Panc1 (cell line): ENCODE data around the gene TMED6. TPM values are rescaled to one million over a fixed set of nuclear protein-coding genes. Genes with fewer than 3 reads are reported as not detected.
A peak's percentile ranks its signal among the peaks of the same experiment; 100 is the strongest.

Experiments used
- ATAC-seq: fragments of 200-7000 bp; cut with Tn5 transposase; 2 replicates; pipeline ENCODE4 v1.9.1; 2020; ENCODE audit warnings: mild to moderate bottlenecking, moderate library complexity
- BruUV-seq: library from RNA; stranded (reverse); fragments of 400-500 nt; replicated peaks from 2 replicates; lab custom pipeline; 2021; lab: Mats Ljungman, UMichigan
- CTCF ChIA-PET: fragments of 300-600 bp; sonication (Branson Sonifier 250); formaldehyde crosslinking; loops from one replicate; lab custom pipeline; 2022; ENCODE audit warnings: antibody characterized with exemption; lab: Charles Lee
- POLR2A ChIA-PET: fragments of 300-600 bp; sonication (Branson Sonifier 250); formaldehyde crosslinking; loops from one replicate; lab custom pipeline; 2022; ENCODE audit warnings: antibody characterized with exemption; lab: Charles Lee
- DNase-seq: peaks from one replicate; pipeline ENCODE4 v3.0.0-alpha.2; 2010; ENCODE audit warnings: low read depth, low spot score
- H3K27ac ChIP-seq: 2 replicates; pipeline ENCODE4 v1.5.1; 2011; ENCODE audit warnings: mild to moderate bottlenecking, low read length, inconsistent platforms
- H3K27me3 ChIP-seq: fragments of 200-500 bp; sonication (Bioruptor generic); 2 replicates; pipeline ENCODE4 v1.6.0; 2014; ENCODE audit warnings: low read length, inconsistent platforms; ENCODE audit not compliant: control insufficient read depth, insufficient read depth
- H3K36me3 ChIP-seq: fragments of 200-500 bp; sonication (Bioruptor generic); 2 replicates; pipeline ENCODE4 v1.5.1; 2014; ENCODE audit warnings: inconsistent platforms, mild to moderate bottlenecking, low read length, moderate library complexity; ENCODE audit not compliant: control insufficient read depth, insufficient read depth
- H3K4me1 ChIP-seq: 2 replicates; pipeline ENCODE4 v1.5.1; 2011; ENCODE audit warnings: inconsistent platforms, mild to moderate bottlenecking, low read length, moderate library complexity; ENCODE audit not compliant: control insufficient read depth, insufficient read depth
- H3K4me3 ChIP-seq, 2 experiments: 2 replicates each; pipeline ENCODE4 v1.5.1; 2011 to 2012; ENCODE audit warnings: low read depth in 2 of 2, low read length in 2 of 2, mild to moderate bottlenecking in 2 of 2, inconsistent platforms in 1 of 2, moderate library complexity in 1 of 2
- H3K9me3 ChIP-seq: fragments of 200-500 bp; sonication (Bioruptor generic); 2 replicates; pipeline ENCODE4 v1.5.1; 2014; ENCODE audit warnings: low read depth, mild to moderate bottlenecking, inconsistent platforms, low read length, moderate library complexity; ENCODE audit not compliant: control insufficient read depth, insufficient read depth
- POLR2AphosphoS5 ChIP-seq: IDR thresholded peaks from 2 replicates; pipeline ENCODE4 v1.6.1; 2012; ENCODE audit warnings: mild to moderate bottlenecking, low read depth, low read length, moderate library complexity
- SIN3A ChIP-seq: IDR thresholded peaks from 2 replicates; pipeline ENCODE4 v1.6.1; 2012; ENCODE audit warnings: low read depth, mild to moderate bottlenecking, low read length, moderate library complexity, borderline replicate concordance; ENCODE audit not compliant: insufficient read depth
- TCF7L2 ChIP-seq: IDR thresholded peaks from 2 replicates; pipeline ENCODE4 v1.6.1; 2011; ENCODE audit warnings: mild to moderate bottlenecking, low read depth, low read length, inconsistent platforms
- in situ Hi-C: cut with HindIII; loops from 2 replicates; pipeline ENCODE4 v1.10.0; 2016; ENCODE audit warnings: low sequenced_read_pairs, low pct_unique_long_range_greater_than_20kb
- intact Hi-C: fragments of 100-400 bp; cut with micrococcal nuclease; formaldehyde crosslinking; loops from one replicate; pipeline ENCODE4 v1.10.0; 2022; ENCODE audit not compliant: unreplicated experiment
- total RNA-seq: library from RNA; stranded (reverse); gene quantifications from one replicate; pipeline ENCODE4 v1.2.1, GENCODE V29; 2021; ENCODE audit not compliant: unreplicated experiment
- TF ChIP-seq, protein P1 (sequence below): fragments of 450-650 bp; IDR thresholded peaks from 2 replicates; pipeline ENCODE4 v1.5.1; 2017; ENCODE audit warnings: mild to moderate bottlenecking
- TF ChIP-seq, protein P2 (sequence below), 2 experiments: IDR thresholded peaks; 2 replicates each; pipeline ENCODE4 v1.6.1; 2011 to 2012; ENCODE audit warnings: low read depth in 2 of 2, control low read depth in 1 of 2, low read length in 1 of 2, mild to moderate bottlenecking in 1 of 2, moderate library complexity in 1 of 2; ENCODE audit not compliant: insufficient read depth in 1 of 2

The TMED6 gene
- total RNA-seq, 1 experiment from 2014 or later, result 0.36 TPM

DNA sequence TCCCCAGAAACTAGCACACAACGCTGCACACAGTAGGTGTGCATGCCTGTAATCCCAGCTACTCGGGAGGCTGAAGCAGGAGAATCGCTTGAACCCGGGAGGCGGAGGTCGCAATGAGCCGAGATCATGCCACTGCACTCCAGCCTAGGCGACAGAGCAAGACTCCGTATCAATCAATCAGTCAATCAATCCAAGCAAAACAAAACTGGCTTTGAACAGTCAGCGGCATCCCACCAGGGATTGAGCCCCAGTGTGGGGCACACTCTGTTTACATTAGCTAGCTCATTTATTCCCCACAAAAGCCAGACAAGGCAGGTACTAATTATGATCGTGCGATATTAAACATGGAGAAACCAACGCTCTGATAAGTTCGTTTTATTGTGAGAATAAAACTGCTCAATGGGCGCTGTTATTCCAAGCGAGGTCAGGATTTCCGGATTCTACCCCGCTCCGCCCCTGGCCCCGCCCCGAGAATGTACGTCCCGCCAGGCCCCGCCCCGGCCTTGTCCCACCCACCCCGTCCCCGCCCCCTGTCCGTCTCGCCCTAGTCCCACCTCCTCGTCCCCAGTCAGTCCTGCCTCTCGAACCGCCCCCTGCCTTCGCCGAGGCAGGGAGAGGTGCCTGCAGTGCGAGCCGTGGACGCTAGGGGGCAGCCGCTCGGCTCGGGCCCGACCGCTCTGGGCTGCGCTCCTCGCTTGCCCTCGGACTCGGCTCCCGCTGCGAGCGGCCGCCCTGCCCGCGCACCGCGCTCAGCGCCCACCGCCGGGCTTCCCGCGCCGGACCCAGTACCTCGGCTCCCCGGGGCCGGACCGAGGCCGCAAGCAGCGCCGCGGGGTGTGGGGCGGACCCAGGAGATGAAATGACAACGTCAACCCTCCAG lies 40.7 kb downstream of the TMED6 start, which contains the start of gene VPS4A:
Gene VPS4A, plus strand, starts transcription at position 698 of the 880 bp plus-strand sequence. Its CDS starts 162 bp downstream, at position 860.
- TF ChIP-seq, protein P1, sequence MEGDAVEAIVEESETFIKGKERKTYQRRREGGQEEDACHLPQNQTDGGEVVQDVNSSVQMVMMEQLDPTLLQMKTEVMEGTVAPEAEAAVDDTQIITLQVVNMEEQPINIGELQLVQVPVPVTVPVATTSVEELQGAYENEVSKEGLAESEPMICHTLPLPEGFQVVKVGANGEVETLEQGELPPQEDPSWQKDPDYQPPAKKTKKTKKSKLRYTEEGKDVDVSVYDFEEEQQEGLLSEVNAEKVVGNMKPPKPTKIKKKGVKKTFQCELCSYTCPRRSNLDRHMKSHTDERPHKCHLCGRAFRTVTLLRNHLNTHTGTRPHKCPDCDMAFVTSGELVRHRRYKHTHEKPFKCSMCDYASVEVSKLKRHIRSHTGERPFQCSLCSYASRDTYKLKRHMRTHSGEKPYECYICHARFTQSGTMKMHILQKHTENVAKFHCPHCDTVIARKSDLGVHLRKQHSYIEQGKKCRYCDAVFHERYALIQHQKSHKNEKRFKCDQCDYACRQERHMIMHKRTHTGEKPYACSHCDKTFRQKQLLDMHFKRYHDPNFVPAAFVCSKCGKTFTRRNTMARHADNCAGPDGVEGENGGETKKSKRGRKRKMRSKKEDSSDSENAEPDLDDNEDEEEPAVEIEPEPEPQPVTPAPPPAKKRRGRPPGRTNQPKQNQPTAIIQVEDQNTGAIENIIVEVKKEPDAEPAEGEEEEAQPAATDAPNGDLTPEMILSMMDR, result peak; percentile 90
- TF ChIP-seq TCF7L2, result no peak
- TF ChIP-seq, protein P2, sequence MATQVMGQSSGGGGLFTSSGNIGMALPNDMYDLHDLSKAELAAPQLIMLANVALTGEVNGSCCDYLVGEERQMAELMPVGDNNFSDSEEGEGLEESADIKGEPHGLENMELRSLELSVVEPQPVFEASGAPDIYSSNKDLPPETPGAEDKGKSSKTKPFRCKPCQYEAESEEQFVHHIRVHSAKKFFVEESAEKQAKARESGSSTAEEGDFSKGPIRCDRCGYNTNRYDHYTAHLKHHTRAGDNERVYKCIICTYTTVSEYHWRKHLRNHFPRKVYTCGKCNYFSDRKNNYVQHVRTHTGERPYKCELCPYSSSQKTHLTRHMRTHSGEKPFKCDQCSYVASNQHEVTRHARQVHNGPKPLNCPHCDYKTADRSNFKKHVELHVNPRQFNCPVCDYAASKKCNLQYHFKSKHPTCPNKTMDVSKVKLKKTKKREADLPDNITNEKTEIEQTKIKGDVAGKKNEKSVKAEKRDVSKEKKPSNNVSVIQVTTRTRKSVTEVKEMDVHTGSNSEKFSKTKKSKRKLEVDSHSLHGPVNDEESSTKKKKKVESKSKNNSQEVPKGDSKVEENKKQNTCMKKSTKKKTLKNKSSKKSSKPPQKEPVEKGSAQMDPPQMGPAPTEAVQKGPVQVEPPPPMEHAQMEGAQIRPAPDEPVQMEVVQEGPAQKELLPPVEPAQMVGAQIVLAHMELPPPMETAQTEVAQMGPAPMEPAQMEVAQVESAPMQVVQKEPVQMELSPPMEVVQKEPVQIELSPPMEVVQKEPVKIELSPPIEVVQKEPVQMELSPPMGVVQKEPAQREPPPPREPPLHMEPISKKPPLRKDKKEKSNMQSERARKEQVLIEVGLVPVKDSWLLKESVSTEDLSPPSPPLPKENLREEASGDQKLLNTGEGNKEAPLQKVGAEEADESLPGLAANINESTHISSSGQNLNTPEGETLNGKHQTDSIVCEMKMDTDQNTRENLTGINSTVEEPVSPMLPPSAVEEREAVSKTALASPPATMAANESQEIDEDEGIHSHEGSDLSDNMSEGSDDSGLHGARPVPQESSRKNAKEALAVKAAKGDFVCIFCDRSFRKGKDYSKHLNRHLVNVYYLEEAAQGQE (IDR thresholded peaks at IDR 0.05; ENCODE audit: insufficient read depth in 1 of 2, low read depth in 2 of 2, low read length in 1 of 2), result no peak
- 0 out of 2 replicates have a peak, but pooled peaks have one; percentile 43 for TF ChIP-seq SIN3A
- peak; percentile 78 for TF ChIP-seq POLR2AphosphoS5
- intact Hi-C loops (no loop called here), in situ Hi-C loops (no loop called here)
- no peaks in the 10 kb centered on the region for H3K27me3 ChIP-seq
- H3K9me3 ChIP-seq, result no peaks in the 10 kb centered on the region
- peak; percentile 95 for ATAC-seq
- peak within 1 kb of the TSS; percentile 78 for H3K27ac ChIP-seq
- no TSS peak for BruUV-seq
- peak within 1 kb of the TSS; percentile 72 to 74 for H3K4me3 ChIP-seq
- DNase-seq, result peak; percentile 77
- H3K4me1 ChIP-seq, result no peaks in the 10 kb centered on the region
- ChIA-PET CTCF (no interaction called here), POLR2A (no interaction called here)
- H3K36me3 ChIP-seq, result peaks cover 4% of the 10 kb centered on the region; the same call in 1 of the 2 replicates

DNA sequence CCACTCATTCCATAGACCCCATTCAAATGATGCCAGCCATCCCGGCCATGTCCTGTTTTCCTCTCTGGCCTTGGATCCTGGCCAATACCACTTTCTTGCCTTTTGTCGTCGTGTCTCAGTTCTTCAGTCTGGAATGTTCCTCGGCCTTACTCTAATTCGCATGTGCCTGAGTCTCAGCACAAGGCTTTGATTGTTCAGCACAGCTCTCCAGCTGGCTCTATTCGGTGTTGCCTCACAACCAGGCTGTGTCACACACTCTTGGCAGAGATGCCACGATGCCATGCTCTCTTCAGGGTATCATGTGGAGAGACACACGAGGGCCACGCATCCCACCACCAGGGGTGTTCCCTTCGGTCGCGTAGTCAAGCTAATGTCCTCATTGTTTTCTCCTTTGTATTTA lies 42.3 kb downstream of the TMED6 start:
- ATAC-seq (no peak), DNase-seq (no peak)
- H3K4me1 ChIP-seq, result no peaks in the 10 kb centered on the region
- in situ Hi-C loops, result no loop called here
- H3K27me3 ChIP-seq, result no peaks in the 10 kb centered on the region
- no peak overlapping the region for H3K4me3 ChIP-seq
- H3K27ac ChIP-seq, result no peak overlapping the region
- H3K36me3 ChIP-seq, result peaks cover 4% of the 10 kb centered on the region; the same call in 1 of the 2 replicates
- intact Hi-C loops, result no loop called here
- BruUV-seq, result no TSS peak
- H3K9me3 ChIP-seq, result no peaks in the 10 kb centered on the region
- TF ChIP-seq, protein P1, result no peak
- TF ChIP-seq POLR2AphosphoS5 (no peak), SIN3A (no peak), TCF7L2 (no peak)
- TF ChIP-seq, protein P2 (IDR thresholded peaks at IDR 0.05; ENCODE audit: insufficient read depth in 1 of 2, low read depth in 2 of 2, low read length in 1 of 2), result no peak
- ChIA-PET CTCF (no interaction called here), POLR2A (no interaction called here)
